Measurements from ENCODE around the gene FTCD.
"Not testable (repeated sequence)": the region's sequence is repeated elsewhere in the genome, so short reads cannot be mapped to it uniquely, and the experiment has no call there.

Gene FTCD

DNA sequence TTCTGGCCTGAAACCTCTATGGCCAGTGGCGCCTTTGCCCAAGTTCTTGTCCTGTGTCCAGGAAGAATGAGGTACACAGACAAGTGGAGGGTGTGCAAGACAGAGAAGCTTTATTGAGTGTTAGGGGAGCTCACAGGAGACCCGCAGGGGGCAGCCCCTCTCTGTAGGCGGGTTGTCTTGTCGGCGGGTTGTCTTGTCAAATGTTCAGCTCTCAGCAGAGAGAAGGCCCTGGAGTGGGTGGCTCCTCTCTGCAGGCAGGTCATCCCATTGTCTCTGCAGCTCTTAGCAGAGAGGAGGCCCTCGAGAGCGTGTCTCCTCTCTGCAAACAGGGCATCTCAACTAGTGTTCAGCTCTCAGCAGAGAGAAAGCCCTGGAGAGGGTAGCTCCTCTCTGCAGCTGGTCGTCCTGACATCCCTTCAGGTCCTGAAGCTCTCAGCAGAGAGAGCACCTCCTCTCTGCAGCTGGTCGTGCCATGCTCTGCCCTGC, 46.5 kb downstream of the FTCD start:
- DNase-seq: no peak

DNA sequence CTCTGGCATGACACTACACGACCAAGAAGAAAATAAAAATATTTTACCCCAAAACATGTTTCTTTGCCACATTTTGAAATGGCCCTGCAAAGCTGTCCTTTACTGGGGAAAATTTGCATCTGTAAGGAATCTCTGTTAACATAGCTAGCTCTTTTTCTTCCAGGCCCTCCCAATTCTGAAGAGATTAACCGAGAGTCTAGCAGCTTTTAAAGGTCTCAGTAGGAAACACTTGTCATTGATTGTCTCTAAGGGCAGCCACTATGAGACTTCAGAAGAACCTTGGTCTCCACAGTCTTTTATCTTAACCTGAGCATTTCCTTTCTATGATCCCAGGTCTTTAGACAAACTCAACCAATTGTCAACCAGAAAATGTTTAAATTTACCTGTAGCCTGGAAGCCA, 48.0 kb downstream of the FTCD start:
- DNase-seq: not testable (repeated sequence)

DNA sequence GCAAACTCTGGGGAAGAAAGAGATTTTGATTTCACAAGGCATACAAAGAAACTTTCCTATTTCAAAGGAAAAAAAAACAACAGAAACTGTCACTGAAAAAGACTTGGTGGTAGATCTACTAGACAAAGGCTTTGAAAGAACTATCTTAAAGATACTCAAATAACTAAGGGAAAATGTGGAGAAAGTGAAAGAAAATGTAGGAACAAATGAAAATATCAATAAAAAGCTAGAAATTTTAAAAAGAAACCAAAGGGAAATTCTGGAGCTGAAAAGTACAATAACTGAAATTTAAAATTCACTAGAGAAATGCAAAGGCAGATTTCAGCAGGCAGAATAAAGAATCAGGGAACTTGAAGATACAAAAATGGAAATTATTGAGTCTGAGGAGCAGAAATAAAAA, 51.3 kb downstream of the FTCD start:
- DNase-seq: no peak

DNA sequence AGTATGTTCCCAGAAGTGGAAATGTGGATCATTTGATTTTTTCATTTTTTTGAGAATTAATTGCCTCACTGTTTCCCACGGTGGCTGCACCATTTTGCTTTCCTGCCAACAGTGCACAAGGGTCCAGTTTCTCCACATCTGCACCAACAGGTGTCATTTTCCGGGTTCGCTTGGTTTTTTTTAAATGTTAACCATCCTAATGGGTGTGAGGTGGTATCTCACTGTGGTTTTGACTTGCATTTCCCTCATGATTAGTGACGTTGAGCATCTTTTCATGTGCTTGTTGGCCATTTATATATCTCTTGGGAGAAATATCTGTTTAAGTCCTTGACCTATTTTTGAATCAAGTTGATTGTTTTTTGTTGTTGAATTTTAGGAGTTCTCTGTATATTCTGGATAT, 54.5 kb downstream of the FTCD start:
- DNase-seq: no peak

DNA sequence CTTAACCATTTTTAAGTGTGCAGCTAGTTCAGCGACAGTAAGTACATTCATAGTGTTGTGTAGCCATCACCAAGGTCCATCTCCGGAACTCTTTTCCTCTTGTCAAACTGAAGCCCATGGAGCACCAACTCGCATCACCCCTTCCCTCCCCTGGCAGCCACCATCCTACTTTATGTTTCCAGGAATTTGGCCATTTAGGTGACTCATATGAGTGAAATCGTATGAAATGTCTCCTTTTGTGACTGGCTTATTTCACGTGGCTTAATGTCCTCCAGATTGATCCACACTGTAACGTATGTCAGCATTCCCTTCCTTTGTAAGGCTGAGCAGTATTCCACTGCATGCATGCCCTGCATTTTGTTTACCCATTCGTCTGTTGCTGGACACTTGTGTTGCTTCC, 55.0 kb downstream of the FTCD start:
- no peak for DNase-seq

DNA sequence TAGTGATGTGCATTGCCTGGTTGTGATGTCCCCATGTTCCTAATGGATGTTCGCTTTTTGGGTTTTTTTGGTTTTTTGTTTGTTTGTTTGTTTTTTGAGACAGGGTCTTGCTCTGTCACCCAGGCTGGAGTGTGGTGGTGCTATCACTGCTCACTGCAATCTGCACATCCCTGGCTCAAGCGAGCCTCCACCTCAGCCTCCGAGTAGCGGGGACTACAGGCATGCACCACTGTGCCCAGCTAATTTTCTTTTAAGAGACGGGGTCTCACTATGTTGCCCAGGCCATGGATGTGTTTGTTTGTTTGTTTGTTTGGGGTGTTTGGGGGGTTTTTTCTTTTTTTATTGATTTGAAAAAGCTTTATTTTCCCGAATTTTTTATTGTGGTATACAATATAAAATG, 55.4 kb downstream of the FTCD start:
- no peak for DNase-seq

DNA sequence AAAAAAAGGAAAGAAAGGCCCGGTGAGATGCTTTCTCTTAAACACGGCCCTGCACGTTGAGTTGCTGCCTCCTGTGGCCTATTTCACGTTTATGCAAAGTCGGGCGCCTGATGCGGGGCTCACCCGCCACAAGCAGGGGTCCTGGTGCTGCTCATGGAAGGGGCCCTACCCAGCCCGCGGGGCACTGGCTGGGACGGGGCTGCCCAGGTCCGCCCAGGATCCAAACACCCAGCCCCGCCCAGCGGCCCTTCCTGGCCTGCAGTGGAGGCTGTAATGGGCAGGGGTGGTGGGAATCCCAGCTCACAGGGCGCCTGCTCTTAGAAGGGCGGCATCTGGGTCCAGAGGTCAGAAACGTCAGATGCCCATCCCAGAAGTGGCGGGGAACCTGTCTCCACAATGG, 55.9 kb downstream of the FTCD start:
- DNase-seq: no peak

DNA sequence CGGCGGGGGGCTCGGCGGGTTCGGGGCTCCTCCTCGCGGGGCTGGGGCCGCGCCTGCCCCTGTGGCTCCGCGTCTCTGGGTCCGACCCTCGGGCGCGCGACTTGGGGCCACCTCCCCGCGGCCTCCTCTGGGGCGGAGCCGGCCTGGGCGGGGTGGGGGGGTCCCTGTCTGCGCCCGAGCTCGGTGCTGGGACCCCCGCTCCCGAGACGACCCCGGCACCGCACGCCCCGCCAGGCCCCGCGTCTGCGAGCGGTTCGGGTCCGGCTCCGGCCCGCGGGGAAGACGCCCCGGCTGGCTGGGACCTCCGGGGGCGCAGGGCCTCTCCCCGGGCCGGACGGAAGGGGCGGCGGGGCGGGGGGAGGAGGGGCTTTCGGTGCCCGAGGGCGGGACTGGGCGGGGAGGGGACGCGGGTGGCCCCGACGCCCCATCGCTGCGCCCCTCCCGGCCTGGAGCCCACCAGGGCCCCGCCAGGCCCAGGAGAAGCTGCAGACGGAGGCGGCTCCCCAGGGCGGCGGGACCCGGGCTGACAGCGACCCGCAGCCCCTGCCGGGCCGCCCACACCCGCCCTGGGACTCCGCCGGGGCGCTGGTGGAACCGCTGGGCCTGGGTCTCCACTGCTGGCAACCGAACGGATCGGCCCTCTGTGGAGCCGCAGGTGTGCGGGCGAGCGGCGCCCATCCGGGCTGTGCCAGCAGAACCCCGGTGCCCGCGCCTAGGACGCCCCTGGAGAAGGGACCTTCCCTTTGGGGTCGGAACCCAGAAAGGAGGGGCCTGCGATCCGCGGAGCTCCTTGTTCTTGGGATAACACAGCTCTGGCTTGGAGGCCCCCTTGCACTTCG, 56.9 kb downstream of the FTCD start:
- DNase-seq: no peak

DNA sequence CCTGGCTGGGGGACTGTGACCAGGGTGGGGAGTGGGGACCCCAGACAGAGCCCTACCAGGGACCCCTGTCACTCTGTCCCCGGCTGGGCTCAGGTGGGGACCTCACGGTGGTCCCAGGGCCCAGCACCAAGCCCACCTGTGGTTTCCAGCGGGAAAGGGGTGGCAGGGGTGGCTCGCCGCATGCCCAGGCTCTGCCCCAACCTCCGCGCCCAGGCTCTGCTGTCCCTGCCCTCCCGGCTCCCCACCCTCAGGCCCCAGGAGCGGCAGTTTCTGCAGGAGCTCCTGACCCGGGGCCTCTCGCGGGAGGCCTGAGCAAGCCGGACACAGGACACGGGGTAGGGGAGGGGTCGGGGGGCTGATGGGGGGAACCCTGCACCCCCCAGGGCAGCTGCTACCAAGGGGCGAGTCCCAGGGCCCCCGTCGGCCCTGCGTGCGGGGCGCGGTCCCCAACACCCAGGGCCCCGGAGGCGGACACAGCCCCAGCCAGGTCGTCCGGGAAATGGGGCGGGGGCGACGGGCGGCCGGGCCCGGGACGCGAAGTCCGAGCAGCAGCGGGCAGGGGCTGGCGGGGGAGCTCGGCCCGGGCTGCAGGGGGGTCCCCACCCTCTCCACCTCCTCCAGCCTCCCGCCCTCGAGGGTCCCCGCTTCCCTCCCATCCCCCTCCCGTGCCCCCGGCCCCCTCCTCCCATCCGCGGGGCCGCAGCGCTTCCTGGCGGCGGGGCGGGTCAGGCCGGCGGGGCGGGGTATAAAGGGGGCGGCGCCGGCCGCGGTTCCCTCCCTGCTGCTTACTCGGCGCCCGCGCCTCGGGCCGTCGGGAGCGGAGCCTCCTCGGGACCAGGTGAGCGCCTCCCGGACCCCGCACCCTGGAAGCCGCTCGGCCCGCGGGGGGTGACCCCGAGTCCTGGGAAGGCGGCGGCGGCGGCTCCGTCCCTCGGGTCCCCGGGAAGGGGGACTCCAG, 57.8 kb downstream of the FTCD start, which contains the start of gene COL6A2:
TSS of gene COL6A2 (plus strand) at position 777 of the 958 bp plus-strand sequence.
- DNase-seq: peak; percentile 53

DNA sequence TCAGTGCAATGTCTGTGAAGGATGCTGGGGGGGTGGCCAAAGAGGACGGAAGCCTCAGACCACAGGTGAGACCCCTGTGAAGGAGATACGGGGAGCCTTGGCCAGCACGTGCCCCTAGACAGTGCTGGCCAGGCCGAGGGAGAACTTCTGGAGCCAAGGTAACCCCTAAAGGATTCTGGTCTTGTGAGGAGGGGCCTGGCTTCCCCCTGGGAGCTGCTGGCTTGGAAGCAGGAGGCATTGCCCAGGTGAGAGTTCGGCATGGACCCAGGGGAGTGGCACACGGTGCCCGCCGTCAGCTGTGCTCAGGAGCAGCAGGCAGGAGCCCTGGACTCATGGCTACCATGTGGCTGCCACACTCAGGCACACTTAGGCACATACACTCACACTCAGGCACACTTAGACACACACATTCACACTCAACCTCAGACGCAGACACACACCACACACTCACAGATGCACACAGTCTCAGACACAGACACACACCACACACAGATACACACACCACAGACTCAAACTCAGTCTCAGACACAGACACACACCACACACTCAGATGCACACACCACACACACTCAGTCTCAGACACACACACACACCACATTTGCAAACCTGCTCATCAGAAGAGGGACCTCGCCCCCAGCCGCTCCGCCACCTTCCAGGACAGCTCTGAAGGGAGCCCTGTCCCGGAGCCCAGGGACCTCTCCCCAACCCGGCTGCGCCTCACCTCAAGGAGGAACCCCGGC, 58.6 kb downstream of the FTCD start:
- no peak for DNase-seq

DNA sequence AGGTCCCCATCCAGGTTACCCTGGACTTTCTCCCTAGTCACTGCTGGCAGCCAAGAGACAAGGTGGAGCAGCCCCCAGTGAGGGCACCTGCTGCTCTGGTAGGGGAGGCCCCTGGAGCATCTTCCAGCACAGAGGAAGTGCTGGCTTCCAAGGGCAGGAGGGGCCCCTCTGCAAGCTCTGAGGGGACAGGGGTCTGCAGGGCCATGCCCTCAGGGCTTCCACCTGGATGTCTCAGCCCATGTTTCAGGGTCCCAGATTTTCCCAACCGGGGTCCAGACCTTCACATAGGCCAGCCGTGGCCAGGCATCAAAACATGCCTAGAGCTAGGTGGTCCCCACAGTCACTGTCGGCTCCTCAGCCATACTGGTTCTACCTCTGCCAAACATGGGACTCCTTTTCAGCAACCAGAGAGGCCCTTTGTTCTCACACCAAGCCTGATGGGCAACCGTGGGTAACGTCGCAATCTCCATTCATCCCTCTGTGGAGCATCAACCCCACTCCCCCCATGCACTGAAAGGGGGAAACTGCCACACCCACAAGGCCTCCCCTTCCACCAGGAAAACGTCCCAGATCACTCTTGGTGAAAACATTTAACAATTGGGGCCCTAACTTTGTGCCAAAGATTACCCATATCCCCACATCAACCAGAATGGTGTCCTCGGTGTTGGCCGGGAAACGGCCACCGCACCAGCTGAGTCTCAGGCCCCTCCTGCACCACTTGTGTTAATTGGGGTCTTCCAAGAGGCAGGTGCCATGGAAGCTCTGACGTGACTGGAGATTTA, 59.4 kb downstream of the FTCD start:
- no peak for DNase-seq

DNA sequence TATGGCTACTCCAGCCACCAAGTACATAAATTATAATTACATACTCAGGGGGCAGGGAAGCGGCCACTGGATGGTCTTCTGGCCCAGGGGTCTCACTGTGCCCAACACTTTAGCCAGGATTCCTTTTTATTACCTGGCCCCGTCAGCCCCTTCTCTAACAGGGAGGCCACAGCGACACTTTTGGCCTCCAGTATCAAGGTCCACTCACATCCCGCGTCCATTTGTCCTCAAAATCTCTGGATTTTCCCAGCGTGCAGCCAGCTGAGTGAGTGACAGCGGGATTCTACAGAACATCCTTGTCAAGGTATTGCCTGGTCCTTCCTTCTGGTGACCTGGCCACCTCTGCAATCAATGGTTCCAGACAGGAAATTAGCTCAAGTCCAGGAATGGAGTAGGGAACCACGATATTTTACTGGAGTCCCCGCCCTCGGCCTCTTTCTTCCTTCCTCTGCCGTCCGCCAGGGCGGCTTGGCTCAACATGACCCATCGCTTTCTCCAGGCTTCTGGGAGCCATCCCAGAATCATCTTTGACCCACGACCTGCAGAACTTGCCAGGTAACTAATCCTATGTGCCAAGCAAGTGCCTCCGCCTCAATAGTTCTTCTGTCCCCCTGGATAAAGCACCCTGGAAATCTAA, 60.2 kb downstream of the FTCD start:
- no peak for DNase-seq

DNA sequence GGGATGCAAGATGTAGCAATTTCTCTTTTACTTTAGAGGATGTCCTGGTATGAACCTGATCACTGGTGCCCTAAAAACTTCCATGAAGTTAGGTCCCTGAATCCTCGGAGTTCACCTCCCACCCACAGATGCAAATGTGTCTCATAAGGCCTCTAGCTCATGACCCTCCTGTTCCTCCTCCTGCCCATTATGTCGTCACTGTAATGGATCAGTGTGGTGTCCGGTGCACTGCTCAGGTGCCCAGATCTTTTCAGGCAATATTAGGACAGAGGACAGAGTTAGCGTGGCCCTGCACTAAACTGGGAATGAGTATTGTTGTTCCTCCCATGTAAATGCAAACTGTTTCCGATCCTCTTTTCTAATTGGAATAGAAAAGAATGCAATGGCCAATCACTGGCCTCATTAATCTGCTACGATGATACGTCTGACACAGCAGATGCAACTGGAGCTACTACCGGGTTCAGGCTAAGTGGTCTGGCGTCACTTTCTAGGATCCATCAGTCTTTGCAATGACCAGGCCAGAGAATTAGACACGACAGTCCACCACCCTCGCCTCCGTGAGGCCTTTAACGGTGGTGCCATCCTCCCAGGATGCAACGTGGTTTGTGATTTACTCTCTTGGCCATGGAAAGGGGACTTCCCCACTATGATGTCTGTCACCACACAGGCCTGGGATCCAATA, 60.8 kb downstream of the FTCD start:
- DNase-seq: no peak

DNA sequence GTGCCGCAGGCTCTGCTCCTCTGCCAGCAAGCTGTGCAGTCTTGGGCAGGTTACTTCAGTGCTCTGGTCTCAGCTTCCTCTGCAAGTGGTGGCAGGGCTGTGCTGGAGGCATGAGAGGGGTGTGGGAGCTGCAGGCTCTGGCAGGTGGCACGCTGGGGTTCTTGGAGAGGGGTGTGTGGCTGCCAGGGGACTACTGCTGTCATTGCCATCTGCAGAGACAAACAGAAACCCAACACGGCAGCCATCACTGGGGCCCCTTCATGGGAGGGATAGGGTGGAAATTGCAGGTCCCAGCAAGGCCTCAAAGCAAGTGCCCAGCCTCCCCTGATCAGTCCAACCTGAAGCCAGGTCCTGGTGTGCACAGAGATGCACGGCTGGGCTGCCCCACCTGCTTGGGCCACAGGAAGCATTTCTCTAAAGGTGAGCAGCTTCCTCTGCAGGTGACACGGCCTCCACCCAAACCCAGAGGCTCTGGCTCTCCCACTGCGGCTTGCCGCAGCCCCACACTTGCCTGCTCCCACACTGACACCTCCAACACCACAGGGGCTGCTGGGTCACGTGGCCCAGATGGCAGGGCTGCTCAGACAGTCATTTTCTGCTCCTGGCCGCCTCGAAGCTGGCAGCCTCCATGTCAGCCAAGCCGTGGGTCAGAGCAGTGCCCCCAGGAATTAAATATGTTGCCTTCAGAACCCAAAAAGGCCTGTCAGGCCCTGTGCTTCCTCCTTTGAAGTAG, 61.5 kb downstream of the FTCD start:
- no peak for DNase-seq

DNA sequence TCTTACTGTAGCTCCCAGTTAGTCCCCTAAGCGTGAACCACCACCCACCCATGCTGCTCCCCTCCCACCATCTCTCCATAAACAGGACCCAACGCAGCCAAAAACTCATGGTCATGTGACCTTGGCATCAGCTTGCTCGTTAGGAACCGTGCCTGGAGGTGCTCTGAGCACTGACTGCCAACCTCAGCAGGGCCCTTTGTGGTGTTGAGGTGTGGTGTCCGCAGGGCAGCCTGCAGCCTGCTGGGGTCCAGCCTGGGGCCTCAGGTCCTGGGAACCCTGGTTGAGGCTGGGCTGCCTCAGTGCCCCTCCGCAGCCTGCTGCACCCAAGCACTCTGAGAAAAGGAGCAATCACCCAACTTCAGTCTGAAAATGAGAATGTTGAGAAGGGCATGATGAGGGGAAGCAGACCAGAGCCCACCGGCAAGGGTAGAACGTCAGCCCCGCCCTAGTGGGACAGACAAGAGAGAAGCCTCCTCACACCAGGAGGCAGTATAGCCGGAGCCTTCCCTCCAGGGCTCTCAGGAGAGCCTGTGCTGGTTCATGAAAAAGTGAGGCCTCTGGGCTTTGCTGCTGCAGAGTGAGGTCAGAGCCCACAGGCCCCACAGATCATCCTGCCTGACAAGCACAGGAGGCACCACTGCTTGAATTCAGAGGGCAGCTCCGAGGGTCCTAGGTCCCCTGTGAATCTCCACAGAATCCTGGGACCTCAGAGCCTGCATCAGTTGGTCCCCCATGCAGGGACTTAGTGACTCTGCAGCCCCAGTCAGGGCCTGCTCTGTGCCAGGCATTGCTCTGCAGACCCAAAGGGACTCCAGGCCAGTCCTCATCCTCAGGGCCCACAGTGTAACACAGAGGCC, 62.3 kb downstream of the FTCD start:
- DNase-seq: no peak

DNA sequence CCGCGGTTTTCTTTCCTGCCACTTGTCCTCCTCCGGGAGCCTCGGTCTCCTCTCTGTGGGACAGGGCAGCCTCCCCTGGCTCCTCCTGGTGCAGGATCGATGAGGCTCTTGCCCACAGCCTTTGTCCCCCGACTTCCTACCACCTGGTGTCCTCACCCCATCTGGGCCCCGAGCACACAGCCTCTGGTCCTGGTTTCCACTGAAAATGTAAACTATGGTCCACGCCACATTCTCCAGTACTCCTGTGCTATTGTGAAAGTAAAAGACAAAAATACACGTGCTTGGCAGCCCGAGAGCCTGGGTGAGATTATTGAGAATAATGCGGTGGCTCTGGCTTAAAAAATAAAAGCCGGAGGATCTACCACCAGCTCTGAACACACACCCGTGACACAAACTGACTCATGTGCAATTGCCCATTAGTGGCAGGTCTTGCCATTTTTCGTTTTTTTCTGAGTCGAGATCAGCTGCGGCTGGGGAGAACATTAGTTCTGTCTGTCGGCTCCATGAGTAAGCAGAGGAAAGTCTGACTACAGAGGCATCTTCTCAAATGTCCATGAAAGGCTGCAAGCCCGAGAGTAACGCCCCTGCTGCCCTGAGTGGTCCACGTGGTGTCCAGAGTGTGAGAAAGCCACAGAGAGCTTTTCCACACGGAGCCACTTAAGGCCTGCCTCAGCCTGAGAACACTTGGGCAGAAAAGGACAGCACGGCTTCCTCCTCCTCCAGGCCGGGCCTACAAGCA, 63.2 kb downstream of the FTCD start:
- peak; percentile 78 for DNase-seq

DNA sequence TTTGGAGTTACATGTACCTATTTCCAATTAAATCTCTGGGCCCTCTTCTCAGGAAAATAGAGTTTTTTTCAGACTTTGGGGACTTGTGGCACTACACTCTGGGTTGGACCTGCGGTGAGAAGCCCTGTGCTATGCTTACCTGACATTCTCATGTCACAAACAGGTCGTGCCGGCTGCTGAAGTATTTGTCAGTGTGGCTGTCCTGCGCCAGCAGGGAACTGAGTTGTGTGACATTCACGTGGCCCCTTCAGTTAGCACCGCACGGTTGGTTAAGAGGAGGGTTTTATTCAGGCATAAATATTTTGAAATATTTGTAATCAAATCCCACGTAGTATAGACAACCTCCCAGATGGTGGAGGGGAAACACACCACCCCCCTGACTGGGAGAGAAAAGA, 63.8 kb downstream of the FTCD start:
- no peak for DNase-seq

DNA sequence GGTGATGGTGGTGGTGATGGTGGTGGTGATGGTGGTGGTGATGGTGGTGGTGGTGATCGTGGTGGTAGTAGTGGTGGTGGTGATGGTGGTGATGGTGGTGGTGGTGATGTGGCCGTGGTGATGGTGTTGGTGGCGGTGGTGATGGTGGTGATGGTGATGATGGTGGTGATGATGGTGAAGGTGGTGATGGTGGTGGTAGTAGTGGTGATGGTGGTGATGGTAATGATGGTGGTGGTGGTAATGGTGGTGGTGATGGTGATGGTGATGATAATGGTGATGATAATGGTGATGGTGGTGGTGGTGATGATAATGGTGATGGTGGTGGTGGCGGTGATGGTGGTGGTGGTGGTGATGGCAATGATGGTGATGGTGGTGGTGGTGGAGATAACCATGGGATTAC, 64.3 kb downstream of the FTCD start:
- no peak for DNase-seq

DNA sequence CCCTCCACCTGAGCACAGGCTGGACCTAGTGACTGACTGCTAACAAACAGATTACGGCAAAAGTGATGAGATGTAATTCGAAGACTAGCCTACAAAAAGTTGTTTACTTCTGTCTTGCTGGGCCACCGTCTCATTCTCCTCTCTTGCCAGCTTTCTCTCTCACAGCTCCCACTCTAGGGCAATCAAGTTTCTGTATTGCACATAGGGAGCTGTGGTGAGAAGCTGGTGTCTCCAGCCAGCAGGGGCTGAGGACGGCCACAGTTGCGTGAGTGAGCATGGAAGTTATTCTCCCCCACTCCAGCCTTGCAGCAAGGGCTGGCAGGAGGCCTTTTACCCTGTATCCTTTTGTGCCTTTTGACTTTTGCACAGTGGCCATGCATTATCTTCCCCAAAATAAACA, 66.1 kb downstream of the FTCD start:
- no peak for DNase-seq

Data from GOT3 (cell line).